ENCODE results near the gene GTF2IRD1. TPM values are rescaled to one million over a fixed set of nuclear protein-coding genes. Genes with fewer than 3 reads are reported as not detected.
A peak's percentile ranks its signal among the peaks of the same experiment; 100 is the strongest.

The GTF2IRD1 gene
- total RNA-seq, 4 donors from 2014 or later, result 14.6 to 35.7 (median 17.1) TPM

- Histone ChIP-seq H3K36me3 (peaks cover 0 to 22% (median 0%) of the 10 kb centered on the region in 3 donors), H3K27ac (peak overlapping the region; percentile 9 to 81 (median 51)), H3K4me3 (peak overlapping the region; percentile 17 to 53 (median 48)), H3K27me3 (no peaks in the 10 kb centered on the region), H3K9me3 (no peaks in the 10 kb centered on the region), H3K4me1 (peaks cover 0 to 14% (median 6%) of the 10 kb centered on the region in 4 donors)
- TF ChIP-seq CTCF (IDR thresholded peaks at IDR 0.05), result no peak
- no peak for DNase-seq (ENCODE audit: low spot score in 2 of 2)
- WGBS, 2 donors, result 9 to 12% methylated on average over 25 to 47 of the region's 51 CpGs
These were observed 152.6 kb downstream of the GTF2IRD1 start for GRCh38 chr7:74606101-74606908.

GRCh38 chr7:74606909-74607510 is 153.3 kb downstream of the GTF2IRD1 start:
- H3K27ac ChIP-seq, result peak overlapping the region; percentile 9 to 81 (median 51)

GRCh38 chr7:74612015-74612829 is 158.5 kb downstream of the GTF2IRD1 start:
- no peak for DNase-seq (ENCODE audit: low spot score in 2 of 2)

More at GRCh38 chr7:74606909-74607510, 153.3 kb downstream of the GTF2IRD1 start:
- Histone ChIP-seq H3K36me3 (peaks cover 0 to 15% (median 0%) of the 10 kb centered on the region in 3 donors), H3K4me1 (peaks cover 0 to 14% (median 6%) of the 10 kb centered on the region in 4 donors), H3K9me3 (no peaks in the 10 kb centered on the region), H3K4me3 (peak overlapping the region; percentile 17 to 53 (median 48)), H3K27me3 (no peaks in the 10 kb centered on the region)
- TF ChIP-seq POLR2A (IDR thresholded peaks at IDR 0.05) (no peak), CTCF (IDR thresholded peaks at IDR 0.05) (no peak), EP300 (IDR thresholded peaks at IDR 0.05) (no peak)
- DNase-seq (ENCODE audit: low spot score in 2 of 2), result no peak
- whole genome bisulfite sequencing, 2 donors, result 58 to 63% methylated on average over 15 of the region's 15 CpGs

DNA sequence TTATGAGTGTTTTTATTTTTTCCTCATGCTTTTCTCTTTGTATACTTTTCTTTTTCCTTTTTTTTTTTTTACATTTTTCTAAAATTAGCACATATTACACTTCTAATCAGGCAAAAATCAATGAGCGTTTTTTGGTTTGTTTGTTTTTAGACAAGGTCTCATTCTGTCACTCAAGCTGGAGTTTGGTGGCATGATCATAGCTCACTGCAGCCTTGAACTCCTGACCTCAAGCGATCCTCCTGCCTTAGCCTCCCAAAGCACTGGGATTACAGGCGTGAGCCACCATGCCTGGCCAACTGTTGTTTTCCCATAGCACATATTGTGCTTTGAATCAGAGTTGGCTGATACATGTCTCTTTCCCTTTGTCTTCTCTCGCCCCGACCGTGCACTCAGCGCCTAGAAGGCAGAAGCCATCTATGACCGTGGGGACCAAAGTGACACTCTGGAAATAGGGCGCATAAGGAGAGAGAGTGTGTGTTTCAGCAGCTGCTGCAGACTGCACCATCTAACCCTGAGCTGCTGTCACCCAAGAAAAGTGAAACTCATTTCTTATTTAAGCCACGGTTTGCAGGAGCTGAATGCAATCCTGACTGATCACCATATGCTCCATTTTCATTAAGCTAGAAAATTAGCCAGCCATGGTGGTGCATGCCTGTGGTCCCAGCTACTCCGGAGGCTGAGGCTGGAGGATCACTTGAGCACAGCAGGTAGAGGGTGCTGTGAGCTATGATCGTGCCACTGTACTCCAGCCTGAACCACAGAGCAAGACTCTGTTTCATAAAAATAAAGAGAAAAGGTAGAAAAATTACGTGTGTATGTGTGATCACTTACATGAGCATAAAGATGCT is 162.5 kb downstream of the GTF2IRD1 start:
- Histone ChIP-seq H3K36me3 (no peaks in the 10 kb centered on the region), H3K4me1 (peaks cover 0 to 16% (median 4%) of the 10 kb centered on the region in 4 donors), H3K27me3 (no peaks in the 10 kb centered on the region), H3K9me3 (no peaks in the 10 kb centered on the region), H3K27ac (no peak overlapping the region), H3K4me3 (no peak overlapping the region)
- WGBS, 2 donors, result 87 to 92% methylated on average over 13 of the region's 13 CpGs
- TF ChIP-seq POLR2A (IDR thresholded peaks at IDR 0.05), result no peak
- TF ChIP-seq CTCF (IDR thresholded peaks at IDR 0.05), result no peak
- no peak for TF ChIP-seq EP300 (IDR thresholded peaks at IDR 0.05)
- DNase-seq (ENCODE audit: low spot score in 2 of 2), result no peak

More at GRCh38 chr7:74612015-74612829, 158.5 kb downstream of the GTF2IRD1 start:
- Histone ChIP-seq H3K4me1 (peaks cover 0 to 11% (median 1%) of the 10 kb centered on the region in 4 donors), H3K9me3 (no peaks in the 10 kb centered on the region), H3K27ac (peak overlapping the region in 2 of 4 donors; percentile 4 to 68), H3K4me3 (no peak overlapping the region), H3K27me3 (no peaks in the 10 kb centered on the region), H3K36me3 (no peaks in the 10 kb centered on the region)
- TF ChIP-seq POLR2A (IDR thresholded peaks at IDR 0.05) (no peak), EP300 (IDR thresholded peaks at IDR 0.05) (no peak), CTCF (IDR thresholded peaks at IDR 0.05) (no peak)
- WGBS, 2 donors, result 50 to 60% methylated on average over 11 of the region's 11 CpGs
